ENCODE data around the gene JAKMIP2.

JAKMIP2 gene

GRCh38 chr5:147671365-147671764 lies 111.2 kb downstream of the JAKMIP2 start:
- TF ChIP-seq, protein P1, sequence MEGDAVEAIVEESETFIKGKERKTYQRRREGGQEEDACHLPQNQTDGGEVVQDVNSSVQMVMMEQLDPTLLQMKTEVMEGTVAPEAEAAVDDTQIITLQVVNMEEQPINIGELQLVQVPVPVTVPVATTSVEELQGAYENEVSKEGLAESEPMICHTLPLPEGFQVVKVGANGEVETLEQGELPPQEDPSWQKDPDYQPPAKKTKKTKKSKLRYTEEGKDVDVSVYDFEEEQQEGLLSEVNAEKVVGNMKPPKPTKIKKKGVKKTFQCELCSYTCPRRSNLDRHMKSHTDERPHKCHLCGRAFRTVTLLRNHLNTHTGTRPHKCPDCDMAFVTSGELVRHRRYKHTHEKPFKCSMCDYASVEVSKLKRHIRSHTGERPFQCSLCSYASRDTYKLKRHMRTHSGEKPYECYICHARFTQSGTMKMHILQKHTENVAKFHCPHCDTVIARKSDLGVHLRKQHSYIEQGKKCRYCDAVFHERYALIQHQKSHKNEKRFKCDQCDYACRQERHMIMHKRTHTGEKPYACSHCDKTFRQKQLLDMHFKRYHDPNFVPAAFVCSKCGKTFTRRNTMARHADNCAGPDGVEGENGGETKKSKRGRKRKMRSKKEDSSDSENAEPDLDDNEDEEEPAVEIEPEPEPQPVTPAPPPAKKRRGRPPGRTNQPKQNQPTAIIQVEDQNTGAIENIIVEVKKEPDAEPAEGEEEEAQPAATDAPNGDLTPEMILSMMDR (IDR thresholded peaks at IDR 0.05), result no peak
- H3K27ac ChIP-seq, result no peak overlapping the region

GRCh38 chr5:147670815-147671214 lies 111.7 kb downstream of the JAKMIP2 start:
- H2AFZ ChIP-seq, result no peak overlapping the region
- no peaks in the 10 kb centered on the region for H3K36me3 ChIP-seq (ENCODE audit: control insufficient read depth, insufficient read depth, low read length)
- no peak overlapping the region for H3K9ac ChIP-seq
- H3K27ac ChIP-seq, result no peak overlapping the region
- H3K79me2 ChIP-seq, result no peaks in the 10 kb centered on the region
- H3K4me1 ChIP-seq, result no peaks in the 10 kb centered on the region
- TF ChIP-seq, protein P1 (IDR thresholded peaks at IDR 0.05), result no peak
- no peak overlapping the region for H3K4me3 ChIP-seq (ENCODE audit: low read depth, low read length)
- no peaks in the 10 kb centered on the region for H3K27me3 ChIP-seq (ENCODE audit: control insufficient read depth, insufficient read depth, low read length)
- H3K9me3 ChIP-seq (ENCODE audit: control insufficient read depth, low read length), result no peaks in the 10 kb centered on the region
- H3K4me2 ChIP-seq (ENCODE audit: low read length), result no peak overlapping the region

More at GRCh38 chr5:147671365-147671764, 111.2 kb downstream of the JAKMIP2 start:
- no peak overlapping the region for H3K9ac ChIP-seq
- H3K4me1 ChIP-seq, result no peaks in the 10 kb centered on the region
- H2AFZ ChIP-seq, result no peak overlapping the region
- no peaks in the 10 kb centered on the region for H3K79me2 ChIP-seq
- H3K4me2 ChIP-seq (ENCODE audit: low read length), result no peak overlapping the region
- no peaks in the 10 kb centered on the region for H3K27me3 ChIP-seq (ENCODE audit: control insufficient read depth, insufficient read depth, low read length)
- no peak overlapping the region for H3K4me3 ChIP-seq (ENCODE audit: low read depth, low read length)
- H3K36me3 ChIP-seq (ENCODE audit: control insufficient read depth, insufficient read depth, low read length), result no peaks in the 10 kb centered on the region
- no peaks in the 10 kb centered on the region for H3K9me3 ChIP-seq (ENCODE audit: control insufficient read depth, low read length)

- Histone ChIP-seq H2AFZ (no peak overlapping the region), H3K9ac (no peak overlapping the region)
- TF ChIP-seq, protein P1 (IDR thresholded peaks at IDR 0.05), result no peak
Measured at GRCh38 chr5:147669169-147669869, 113.2 kb downstream of the JAKMIP2 start.

GRCh38 chr5:147668385-147668784 lies 114.1 kb downstream of the JAKMIP2 start:
- Histone ChIP-seq H3K79me2 (no peaks in the 10 kb centered on the region), H2AFZ (no peak overlapping the region), H3K27ac (no peak overlapping the region), H3K36me3 (ENCODE audit: control insufficient read depth, insufficient read depth, low read length) (no peaks in the 10 kb centered on the region), H3K9me3 (ENCODE audit: control insufficient read depth, low read length) (no peaks in the 10 kb centered on the region), H3K4me2 (ENCODE audit: low read length) (no peak overlapping the region), H3K9ac (no peak overlapping the region), H3K27me3 (ENCODE audit: control insufficient read depth, insufficient read depth, low read length) (no peaks in the 10 kb centered on the region), H3K4me3 (ENCODE audit: low read depth, low read length) (no peak overlapping the region), H3K4me1 (no peaks in the 10 kb centered on the region)
- TF ChIP-seq, protein P1 (IDR thresholded peaks at IDR 0.05), result no peak

More at GRCh38 chr5:147669169-147669869, 113.2 kb downstream of the JAKMIP2 start:
- no peaks in the 10 kb centered on the region for H3K4me1 ChIP-seq
- H3K4me3 ChIP-seq (ENCODE audit: low read depth, low read length), result no peak overlapping the region
- H3K27ac ChIP-seq, result no peak overlapping the region
- no peaks in the 10 kb centered on the region for H3K9me3 ChIP-seq (ENCODE audit: control insufficient read depth, low read length)
- H3K27me3 ChIP-seq (ENCODE audit: control insufficient read depth, insufficient read depth, low read length), result no peaks in the 10 kb centered on the region
- H3K4me2 ChIP-seq (ENCODE audit: low read length), result no peak overlapping the region
- H3K36me3 ChIP-seq (ENCODE audit: control insufficient read depth, insufficient read depth, low read length), result no peaks in the 10 kb centered on the region
- no peaks in the 10 kb centered on the region for H3K79me2 ChIP-seq

DNA sequence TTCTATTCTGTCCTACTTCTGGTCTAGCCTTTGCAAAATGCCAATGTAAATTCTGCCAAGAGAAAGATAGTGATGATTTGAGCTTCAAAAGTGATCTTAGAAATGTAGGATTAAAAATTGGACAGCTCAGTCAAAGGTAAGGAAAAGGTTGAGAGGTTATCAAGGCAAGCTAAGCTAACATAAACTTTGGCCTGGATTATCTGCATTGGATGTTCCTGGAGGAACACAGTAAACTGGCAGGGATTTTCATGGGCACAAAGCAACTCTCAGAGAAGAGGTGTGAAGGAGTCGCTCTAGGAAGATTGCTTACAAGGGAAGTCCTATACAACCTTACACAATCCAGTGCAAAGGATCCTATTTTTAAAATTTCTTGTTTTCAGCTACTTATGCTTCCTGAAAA lies 115.2 kb downstream of the JAKMIP2 start:
- Histone ChIP-seq H3K4me3 (ENCODE audit: low read depth, low read length) (no peak overlapping the region), H3K4me1 (no peaks in the 10 kb centered on the region), H2AFZ (no peak overlapping the region), H3K9me3 (ENCODE audit: control insufficient read depth, low read length) (no peaks in the 10 kb centered on the region), H3K9ac (no peak overlapping the region), H3K79me2 (no peaks in the 10 kb centered on the region), H3K36me3 (ENCODE audit: control insufficient read depth, insufficient read depth, low read length) (no peaks in the 10 kb centered on the region), H3K27ac (no peak overlapping the region), H3K27me3 (ENCODE audit: control insufficient read depth, insufficient read depth, low read length) (no peaks in the 10 kb centered on the region), H3K4me2 (ENCODE audit: low read length) (no peak overlapping the region)
- TF ChIP-seq, protein P1 (IDR thresholded peaks at IDR 0.05), result no peak
